ENCODE data around the gene CRLF2. TPM values are rescaled to one million over a fixed set of nuclear protein-coding genes. Genes with fewer than 3 reads are reported as not detected.

Gene CRLF2
- total RNA-seq, 1 experiment from 2014 or later, result 2.3 TPM

GRCh38 chrX:1153940-1154339, 58.5 kb downstream of the CRLF2 start:
- H3K9me3 Mint-ChIP-seq (ENCODE audit: low read depth, unreplicated experiment), result peaks cover 8% of the 10 kb centered on the region
- peaks cover 28% of the 10 kb centered on the region for H3K27me3 Mint-ChIP-seq (ENCODE audit: unreplicated experiment)
- no peak overlapping the region for H3K4me3 Mint-ChIP-seq (ENCODE audit: low read depth, unreplicated experiment)
- no TSS peak for BruUV-seq (replicated peaks)
- no peak overlapping the region for H3K27ac Mint-ChIP-seq (ENCODE audit: unreplicated experiment)
- CTCF ChIA-PET, result no interaction called here
- TF ChIP-seq CTCF (IDR thresholded peaks at IDR 0.05; ENCODE audit: unreplicated experiment), result no peak
- no peak for DNase-seq
- no peaks in the 10 kb centered on the region for H3K4me1 Mint-ChIP-seq (ENCODE audit: low read depth, unreplicated experiment)
- no peaks in the 10 kb centered on the region for H3K36me3 Mint-ChIP-seq (ENCODE audit: insufficient read depth, unreplicated experiment)
- intact Hi-C loops (cut with micrococcal nuclease; ENCODE audit: unreplicated experiment), result no loop called here

- Mint-ChIP-seq H3K27ac (ENCODE audit: unreplicated experiment) (no peak overlapping the region), H3K4me1 (ENCODE audit: low read depth, unreplicated experiment) (no peaks in the 10 kb centered on the region), H3K9me3 (ENCODE audit: low read depth, unreplicated experiment) (peaks cover 12% of the 10 kb centered on the region), H3K4me3 (ENCODE audit: low read depth, unreplicated experiment) (no peak overlapping the region), H3K36me3 (ENCODE audit: insufficient read depth, unreplicated experiment) (no peaks in the 10 kb centered on the region), H3K27me3 (ENCODE audit: unreplicated experiment) (peaks cover 28% of the 10 kb centered on the region)
- CTCF ChIA-PET, result no interaction called here
- TF ChIP-seq CTCF (IDR thresholded peaks at IDR 0.05; ENCODE audit: unreplicated experiment), result no peak
- intact Hi-C loops (cut with micrococcal nuclease; ENCODE audit: unreplicated experiment), result no loop called here
- no peak for DNase-seq
- no TSS peak for BruUV-seq (replicated peaks)
These were observed 60.4 kb downstream of the CRLF2 start for GRCh38 chrX:1152090-1152489.

GRCh38 chrX:1151378-1152077, 60.9 kb downstream of the CRLF2 start:
- Mint-ChIP-seq H3K4me3 (ENCODE audit: low read depth, unreplicated experiment) (no peak overlapping the region), H3K27ac (ENCODE audit: unreplicated experiment) (no peak overlapping the region), H3K36me3 (ENCODE audit: insufficient read depth, unreplicated experiment) (no peaks in the 10 kb centered on the region), H3K9me3 (ENCODE audit: low read depth, unreplicated experiment) (peaks cover 12% of the 10 kb centered on the region), H3K27me3 (ENCODE audit: unreplicated experiment) (peaks cover 28% of the 10 kb centered on the region), H3K4me1 (ENCODE audit: low read depth, unreplicated experiment) (no peaks in the 10 kb centered on the region)
- intact Hi-C loops (cut with micrococcal nuclease; ENCODE audit: unreplicated experiment), result no loop called here
- no peak for TF ChIP-seq CTCF (IDR thresholded peaks at IDR 0.05; ENCODE audit: unreplicated experiment)
- no peak for DNase-seq
- CTCF ChIA-PET, result no interaction called here
- BruUV-seq (replicated peaks), result no TSS peak

- H3K36me3 Mint-ChIP-seq (ENCODE audit: insufficient read depth, unreplicated experiment), result no peaks in the 10 kb centered on the region
- H3K4me3 Mint-ChIP-seq (ENCODE audit: low read depth, unreplicated experiment), result no peak overlapping the region
- H3K4me1 Mint-ChIP-seq (ENCODE audit: low read depth, unreplicated experiment), result no peaks in the 10 kb centered on the region
- TF ChIP-seq CTCF (IDR thresholded peaks at IDR 0.05; ENCODE audit: unreplicated experiment), result no peak
- no peak for DNase-seq
- peaks cover 28% of the 10 kb centered on the region for H3K27me3 Mint-ChIP-seq (ENCODE audit: unreplicated experiment)
- H3K27ac Mint-ChIP-seq (ENCODE audit: unreplicated experiment), result no peak overlapping the region
- intact Hi-C loops (cut with micrococcal nuclease; ENCODE audit: unreplicated experiment), result no loop called here
- BruUV-seq (replicated peaks), result no TSS peak
- CTCF ChIA-PET, result no interaction called here
- H3K9me3 Mint-ChIP-seq (ENCODE audit: low read depth, unreplicated experiment), result peaks cover 12% of the 10 kb centered on the region
These were observed 61.7 kb downstream of the CRLF2 start for GRCh38 chrX:1150569-1151347.

Measured in Calu3 (cell line).